Measurements from ENCODE around the gene E4F1.

E4F1 gene

GRCh38 chr16:2210009-2210332, 13.4 kb upstream of the E4F1 start:
- Histone ChIP-seq H4K20me1 (ENCODE audit: insufficient read depth, low read length) (peaks cover 29% of the 10 kb centered on the region), H3K9me3 (ENCODE audit: insufficient read depth, low read length, severe bottlenecking) (no peaks in the 10 kb centered on the region), H3K79me2 (ENCODE audit: insufficient read depth, low read length) (peaks cover 59% of the 10 kb centered on the region), H3K4me1 (ENCODE audit: insufficient read depth, low read length) (peaks cover 48% of the 10 kb centered on the region), H2AFZ (ENCODE audit: low read depth, low read length) (no peak overlapping the region), H3K4me3 (ENCODE audit: low read depth in 1 of 2, low read length in 2 of 2) (no peak overlapping the region), H3K27me3 (ENCODE audit: insufficient read depth, low read length, poor library complexity) (no peaks in the 10 kb centered on the region), H3K4me2 (ENCODE audit: insufficient read depth, low read length) (no peak overlapping the region), H3K27ac (ENCODE audit: low read length) (no peak overlapping the region), H3K36me3 (ENCODE audit: insufficient read depth, low read length) (peaks cover 68% of the 10 kb centered on the region), H3K9ac (ENCODE audit: low read depth, low read length) (no peak overlapping the region)
- DNase-seq (no peak), ATAC-seq (ENCODE audit: insufficient read depth, low read depth) (no peak)
- TF ChIP-seq EZH2 (IDR thresholded peaks at IDR 0.05; ENCODE audit: borderline replicate concordance, low read depth, low read length, severe bottlenecking) (no peak), CTCF (IDR thresholded peaks at IDR 0.05; ENCODE audit: borderline replicate concordance, extremely low read depth, low read length, poor library complexity, severe bottlenecking) (no peak)

- Histone ChIP-seq H3K79me2 (ENCODE audit: insufficient read depth, low read length) (peaks cover 62% of the 10 kb centered on the region), H4K20me1 (ENCODE audit: insufficient read depth, low read length) (peaks cover 29% of the 10 kb centered on the region), H2AFZ (ENCODE audit: low read depth, low read length) (no peak within 1 kb of the TSS), H3K4me3 (ENCODE audit: low read depth in 1 of 2, low read length in 2 of 2) (no peak within 1 kb of the TSS), H3K4me2 (ENCODE audit: insufficient read depth, low read length) (0 out of 2 replicates have a peak within 1 kb of the TSS, but pooled peaks have one; percentile 99), H3K36me3 (ENCODE audit: insufficient read depth, low read length) (peaks cover 71% of the 10 kb centered on the region), H3K9me3 (ENCODE audit: insufficient read depth, low read length, severe bottlenecking) (no peaks in the 10 kb centered on the region), H3K27ac (ENCODE audit: low read length) (no peak within 1 kb of the TSS), H3K4me1 (ENCODE audit: insufficient read depth, low read length) (peaks cover 50% of the 10 kb centered on the region), H3K27me3 (ENCODE audit: insufficient read depth, low read length, poor library complexity) (no peaks in the 10 kb centered on the region), H3K9ac (ENCODE audit: low read depth, low read length) (no peak within 1 kb of the TSS)
- ATAC-seq (ENCODE audit: insufficient read depth, low read depth), result no peak
- TF ChIP-seq EZH2 (IDR thresholded peaks at IDR 0.05; ENCODE audit: borderline replicate concordance, low read depth, low read length, severe bottlenecking) (no peak), CTCF (IDR thresholded peaks at IDR 0.05; ENCODE audit: borderline replicate concordance, extremely low read depth, low read length, poor library complexity, severe bottlenecking) (no peak)
- DNase-seq, result no peak
Observed at GRCh38 chr16:2210386-2211365, 12.7 kb upstream of the E4F1 start, which contains the start of gene BRICD5. TSS of gene BRICD5 (minus strand) at chr16:2210863. CDS start at chr16:2210833, 30 bp downstream.

GRCh38 chr16:2211923-2212347, 11.5 kb upstream of the E4F1 start:
- no peak overlapping the region for H2AFZ ChIP-seq (ENCODE audit: low read depth, low read length)
- no peak for ATAC-seq (ENCODE audit: insufficient read depth, low read depth)
- H3K27me3 ChIP-seq (ENCODE audit: insufficient read depth, low read length, poor library complexity), result no peaks in the 10 kb centered on the region
- H4K20me1 ChIP-seq (ENCODE audit: insufficient read depth, low read length), result peaks cover 29% of the 10 kb centered on the region
- peaks cover 49% of the 10 kb centered on the region for H3K4me1 ChIP-seq (ENCODE audit: insufficient read depth, low read length)
- DNase-seq, result no peak
- no peak overlapping the region for H3K27ac ChIP-seq (ENCODE audit: low read length)
- H3K36me3 ChIP-seq (ENCODE audit: insufficient read depth, low read length), result peaks cover 67% of the 10 kb centered on the region
- peak overlapping the region in 1 of 2 experiments; percentile 22; a peak in 1 of 4 replicates for H3K4me3 ChIP-seq (ENCODE audit: low read depth in 1 of 2, low read length in 2 of 2)
- H3K9ac ChIP-seq (ENCODE audit: low read depth, low read length), result peak overlapping the region; percentile 99; the same call in 1 of the 2 replicates
- H3K79me2 ChIP-seq (ENCODE audit: insufficient read depth, low read length), result peaks cover 55% of the 10 kb centered on the region
- no peaks in the 10 kb centered on the region for H3K9me3 ChIP-seq (ENCODE audit: insufficient read depth, low read length, severe bottlenecking)
- peak overlapping the region; percentile 99; the same call in 1 of the 2 replicates for H3K4me2 ChIP-seq (ENCODE audit: insufficient read depth, low read length)
- TF ChIP-seq CTCF (IDR thresholded peaks at IDR 0.05; ENCODE audit: borderline replicate concordance, extremely low read depth, low read length, poor library complexity, severe bottlenecking) (no peak), EZH2 (IDR thresholded peaks at IDR 0.05; ENCODE audit: borderline replicate concordance, low read depth, low read length, severe bottlenecking) (no peak)
